ENCODE measurements around the gene THEMIS. TPM values are rescaled to one million over a fixed set of nuclear protein-coding genes. Genes with fewer than 3 reads are reported as not detected.
"Not testable (repeated sequence)": the region's sequence is repeated elsewhere in the genome, so short reads cannot be mapped to it uniquely, and the experiment has no call there.

Gene THEMIS
- total and polyA plus RNA-seq, 11 donors, result 0.01 to 2.3 (median 0.39) TPM; not detected in 6

DNA sequence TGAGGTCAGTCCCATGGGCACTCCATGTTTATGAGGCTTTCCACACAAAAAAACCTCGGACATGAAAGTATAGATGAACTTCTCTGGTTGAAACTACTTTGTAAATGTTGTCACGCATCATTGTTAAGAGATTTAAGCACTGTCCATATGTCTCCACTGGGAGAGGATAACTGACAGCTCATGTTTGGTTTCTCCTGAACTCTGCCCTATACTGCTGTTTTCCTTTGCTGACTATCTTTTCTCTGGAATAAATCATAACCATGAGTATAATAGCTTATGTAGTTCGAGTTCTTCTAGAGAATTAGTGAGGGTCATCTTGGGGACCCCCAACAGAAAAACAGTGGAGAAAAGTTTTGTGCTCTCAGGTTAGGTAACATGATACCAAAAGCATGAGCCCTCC is 14.3 kb downstream of the THEMIS start:
- H3K27ac ChIP-seq, result no peak overlapping the region
- intact Hi-C loops (cut with DNase I), result no loop called here
- H3K36me3 ChIP-seq, result no peaks in the 10 kb centered on the region
- DNase-seq (no peak), ATAC-seq (no peak)
- 61 to 76% (median 67%) methylated on average over 3 of the region's 3 CpGs for WGBS, 4 donors
- H3K9me3 ChIP-seq, result no peaks in the 10 kb centered on the region
- H3K4me1 ChIP-seq, result no peaks in the 10 kb centered on the region
- no peak for TF ChIP-seq POLR2A (IDR thresholded peaks at IDR 0.05)
- no peaks in the 10 kb centered on the region for H3K27me3 ChIP-seq
- no peak overlapping the region for H3K4me3 ChIP-seq

DNA sequence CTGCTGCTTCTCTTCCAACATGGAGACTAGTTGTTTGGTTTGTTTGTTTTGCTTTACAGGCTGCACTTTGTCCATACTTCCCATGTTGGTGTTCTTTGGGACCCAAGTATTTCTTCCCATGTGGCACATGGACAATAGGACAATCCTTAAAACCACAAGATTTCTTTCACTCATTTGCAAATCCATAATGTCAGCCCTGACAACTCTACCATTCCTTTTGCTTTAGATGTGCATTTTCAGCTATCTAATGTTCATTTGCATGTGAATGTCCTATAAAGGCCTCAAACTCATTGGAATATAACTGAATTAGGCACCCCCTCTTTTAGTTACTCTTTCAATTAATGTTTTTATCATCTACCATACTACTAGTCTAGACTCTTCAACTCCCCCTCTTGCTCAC is 16.7 kb downstream of the THEMIS start:
- TF ChIP-seq, protein P1, sequence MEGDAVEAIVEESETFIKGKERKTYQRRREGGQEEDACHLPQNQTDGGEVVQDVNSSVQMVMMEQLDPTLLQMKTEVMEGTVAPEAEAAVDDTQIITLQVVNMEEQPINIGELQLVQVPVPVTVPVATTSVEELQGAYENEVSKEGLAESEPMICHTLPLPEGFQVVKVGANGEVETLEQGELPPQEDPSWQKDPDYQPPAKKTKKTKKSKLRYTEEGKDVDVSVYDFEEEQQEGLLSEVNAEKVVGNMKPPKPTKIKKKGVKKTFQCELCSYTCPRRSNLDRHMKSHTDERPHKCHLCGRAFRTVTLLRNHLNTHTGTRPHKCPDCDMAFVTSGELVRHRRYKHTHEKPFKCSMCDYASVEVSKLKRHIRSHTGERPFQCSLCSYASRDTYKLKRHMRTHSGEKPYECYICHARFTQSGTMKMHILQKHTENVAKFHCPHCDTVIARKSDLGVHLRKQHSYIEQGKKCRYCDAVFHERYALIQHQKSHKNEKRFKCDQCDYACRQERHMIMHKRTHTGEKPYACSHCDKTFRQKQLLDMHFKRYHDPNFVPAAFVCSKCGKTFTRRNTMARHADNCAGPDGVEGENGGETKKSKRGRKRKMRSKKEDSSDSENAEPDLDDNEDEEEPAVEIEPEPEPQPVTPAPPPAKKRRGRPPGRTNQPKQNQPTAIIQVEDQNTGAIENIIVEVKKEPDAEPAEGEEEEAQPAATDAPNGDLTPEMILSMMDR (IDR thresholded peaks at IDR 0.05), result no peak
- TF ChIP-seq POLR2A (IDR thresholded peaks at IDR 0.05), result no peak

DNA sequence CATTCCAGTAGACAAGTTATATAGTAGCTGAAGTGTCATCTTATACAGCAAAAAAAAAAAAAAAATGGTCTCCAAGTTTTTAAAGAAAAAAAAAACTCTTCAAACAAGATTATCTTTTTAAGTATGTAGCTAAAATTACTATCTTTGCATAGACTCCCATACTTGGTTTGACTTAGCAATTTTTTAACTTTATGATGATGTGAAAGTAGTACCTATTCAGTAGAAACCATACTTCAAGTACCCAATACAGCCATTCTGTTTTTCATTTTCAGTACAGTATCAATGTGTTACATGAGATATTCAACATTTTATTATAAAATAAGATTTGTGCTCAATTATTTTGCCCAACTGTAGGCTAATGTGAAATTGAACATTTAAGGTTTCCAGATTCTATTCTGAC is 18.9 kb downstream of the THEMIS start:
- intact Hi-C loops (cut with DNase I); H3K27me3 ChIP-seq; H3K9me3 ChIP-seq; DNase-seq; ATAC-seq; H3K36me3 ChIP-seq; H3K4me3 ChIP-seq; H3K27ac ChIP-seq; H3K4me1 ChIP-seq: not testable (repeated sequence)

More for the DNA sequence above, 16.7 kb downstream of the THEMIS start:
- intact Hi-C loops (cut with DNase I), result no loop called here
- DNase-seq (no peak), ATAC-seq (no peak)
- Histone ChIP-seq H3K9me3 (no peaks in the 10 kb centered on the region), H3K36me3 (no peaks in the 10 kb centered on the region), H3K4me3 (no peak overlapping the region), H3K27ac (no peak overlapping the region), H3K4me1 (no peaks in the 10 kb centered on the region), H3K27me3 (no peaks in the 10 kb centered on the region)

DNA sequence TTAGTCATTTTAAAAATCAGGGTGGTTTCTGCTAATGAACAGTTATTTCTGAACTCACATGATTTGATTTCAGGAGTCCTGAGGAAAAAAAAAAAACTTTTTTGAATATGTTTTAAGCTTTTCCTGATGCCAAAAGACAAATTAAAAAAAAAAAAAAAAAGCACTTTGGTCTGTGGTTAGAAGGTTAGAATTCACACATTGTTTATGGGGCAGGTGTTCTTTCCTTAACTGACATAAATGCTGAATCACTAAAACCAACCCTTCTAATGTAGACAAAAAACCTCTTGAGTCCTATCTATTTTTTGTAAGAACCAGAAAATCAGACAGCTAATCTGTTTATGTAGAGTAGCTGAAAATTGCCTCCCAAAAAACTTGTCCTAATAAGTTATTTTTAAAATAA is 20.4 kb downstream of the THEMIS start:
- ATAC-seq (no peak), DNase-seq (no peak)
- Histone ChIP-seq H3K27ac (no peak overlapping the region), H3K4me1 (no peaks in the 10 kb centered on the region), H3K9me3 (no peaks in the 10 kb centered on the region), H3K27me3 (no peaks in the 10 kb centered on the region), H3K4me3 (no peak overlapping the region), H3K36me3 (no peaks in the 10 kb centered on the region)
- TF ChIP-seq, protein P1 (IDR thresholded peaks at IDR 0.05), result no peak
- TF ChIP-seq POLR2A (IDR thresholded peaks at IDR 0.05), result no peak
- intact Hi-C loops (cut with DNase I), result no loop called here

DNA sequence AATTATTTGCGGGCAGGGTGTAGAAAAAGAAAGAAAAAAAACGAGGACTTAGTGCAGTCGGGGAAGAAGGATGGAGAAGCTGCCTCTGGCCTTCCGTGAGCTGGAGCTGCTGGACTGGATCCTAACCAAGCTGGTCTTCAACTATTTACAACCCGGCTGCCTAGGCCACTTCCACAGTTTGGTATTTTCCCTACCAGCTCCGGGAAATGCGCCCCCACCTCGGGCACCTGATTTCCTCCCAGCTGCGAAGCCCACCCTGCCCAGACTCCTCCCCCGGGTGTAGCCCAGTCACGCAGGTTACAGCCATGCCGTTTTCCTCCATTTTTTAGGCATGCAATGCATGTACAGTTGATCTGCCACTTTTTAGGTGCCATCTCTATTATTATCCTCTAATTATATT is 21.2 kb downstream of the THEMIS start:
- no peaks in the 10 kb centered on the region for H3K4me1 ChIP-seq
- no peaks in the 10 kb centered on the region for H3K9me3 ChIP-seq
- no peaks in the 10 kb centered on the region for H3K27me3 ChIP-seq
- H3K4me3 ChIP-seq, result peak overlapping the region in 4 of 12 donors; percentile 8 to 40 (median 27)
- DNase-seq, result peak in 2 of 5 donors; percentile 16 to 46
- no peaks in the 10 kb centered on the region for H3K36me3 ChIP-seq
- TF ChIP-seq, protein P1 (IDR thresholded peaks at IDR 0.05), result no peak
- TF ChIP-seq POLR2A (IDR thresholded peaks at IDR 0.05), result no peak
- H3K27ac ChIP-seq, result no peak overlapping the region
- intact Hi-C loops (cut with DNase I), result no loop called here
- 18 to 31% (median 25%) methylated on average over 12 of the region's 12 CpGs for WGBS, 4 donors
- ATAC-seq, result peak in 1 of 4 donors; percentile 7

Measured in heart left ventricle (tissue), 16 donors.